ENCODE results near the gene ATAD3B. TPM values are rescaled to one million over a fixed set of nuclear protein-coding genes. Genes with fewer than 3 reads are reported as not detected.
"Not testable (repeated sequence)": the region's sequence is repeated elsewhere in the genome, so short reads cannot be mapped to it uniquely, and the experiment has no call there.

The ATAD3B gene
- polyA plus RNA-seq, 3 donors = 2.3 to 23.3 (median 2.3) TPM

- Histone ChIP-seq H3K9ac (ENCODE audit: insufficient read depth, low read length, poor library complexity, severe bottlenecking) (no peak overlapping the region), H3K36me3 (replicated peaks in 1 of 2; ENCODE audit: control insufficient read depth in 1 of 2, insufficient read depth in 2 of 2, low read length in 2 of 2) (no peaks in the 10 kb centered on the region), H3K4me3 (replicated peaks in 1 of 3; ENCODE audit: low read depth in 2 of 3, low read length in 3 of 3) (no peak overlapping the region), H3K79me2 (ENCODE audit: insufficient read depth, low read length) (no peaks in the 10 kb centered on the region), H2AFZ (ENCODE audit: insufficient read depth, low read depth, low read length, poor library complexity, severe bottlenecking) (no peak overlapping the region), H3K27ac (ENCODE audit: low read depth in 1 of 2, low read length in 2 of 2) (no peak overlapping the region), H3K9me3 (replicated peaks in 1 of 2; ENCODE audit: control insufficient read depth in 1 of 2, insufficient read depth in 1 of 2, low read length in 2 of 2) (no peaks in the 10 kb centered on the region), H3K4me2 (replicated peaks; ENCODE audit: extremely low read depth, low read length, poor library complexity, severe bottlenecking) (no peak overlapping the region), H3K27me3 (ENCODE audit: control insufficient read depth in 2 of 2, insufficient read depth in 2 of 2, low read length in 2 of 2) (no peaks in the 10 kb centered on the region), H3K4me1 (ENCODE audit: control insufficient read depth in 1 of 2, insufficient read depth in 2 of 2, low read length in 2 of 2) (no peaks in the 10 kb centered on the region), H4K20me1 (ENCODE audit: insufficient read depth, low read length) (no peaks in the 10 kb centered on the region)
- H3K27me3 Mint-ChIP-seq (ENCODE audit: low read depth in 3 of 3) = peaks cover 1 to 20% (median 2%) of the 10 kb centered on the region in 3 donors
- no peak for DNase-seq
- no peaks in the 10 kb centered on the region for H3K9me3 Mint-ChIP-seq
- no peak overlapping the region for H3K4me3 Mint-ChIP-seq
- TF ChIP-seq CTCF (IDR thresholded peaks at IDR 0.05) = no peak
- 95% methylated on average over 16 of the region's 16 CpGs for WGBS (ENCODE audit: insufficient coverage)
- no peaks in the 10 kb centered on the region for H3K36me3 Mint-ChIP-seq
- intact Hi-C loops (cut with micrococcal nuclease) = no loop called here
- no peaks in the 10 kb centered on the region for H3K4me1 Mint-ChIP-seq
- H3K27ac Mint-ChIP-seq = peak overlapping the region in 1 of 7 donors; percentile 25
These were observed 18.7 kb upstream of the ATAD3B start for GRCh38 chr1:1452882-1453281.

- H3K27ac Mint-ChIP-seq; H3K9me3 ChIP-seq (replicated peaks in 1 of 2; ENCODE audit: control insufficient read depth in 1 of 2, insufficient read depth in 1 of 2, low read length in 2 of 2); intact Hi-C loops (cut with micrococcal nuclease): not testable (repeated sequence)
These were observed 17.1 kb upstream of the ATAD3B start for GRCh38 chr1:1454286-1455056.

More at GRCh38 chr1:1454286-1455056, 17.1 kb upstream of the ATAD3B start:
- not testable (repeated sequence) for H3K9me3 Mint-ChIP-seq; H2AFZ ChIP-seq (ENCODE audit: insufficient read depth, low read depth, low read length, poor library complexity, severe bottlenecking); H3K27ac ChIP-seq (ENCODE audit: low read depth in 1 of 2, low read length in 2 of 2); H3K36me3 Mint-ChIP-seq; H4K20me1 ChIP-seq (ENCODE audit: insufficient read depth, low read length); H3K27me3 ChIP-seq (ENCODE audit: control insufficient read depth in 2 of 2, insufficient read depth in 2 of 2, low read length in 2 of 2); H3K4me2 ChIP-seq (replicated peaks; ENCODE audit: extremely low read depth, low read length, poor library complexity, severe bottlenecking); H3K4me3 ChIP-seq (replicated peaks in 1 of 3; ENCODE audit: low read depth in 2 of 3, low read length in 3 of 3); H3K79me2 ChIP-seq (ENCODE audit: insufficient read depth, low read length); H3K4me1 ChIP-seq (ENCODE audit: control insufficient read depth in 1 of 2, insufficient read depth in 2 of 2, low read length in 2 of 2); H3K9ac ChIP-seq (ENCODE audit: insufficient read depth, low read length, poor library complexity, severe bottlenecking); DNase-seq; H3K4me3 Mint-ChIP-seq; H3K4me1 Mint-ChIP-seq; H3K36me3 ChIP-seq (replicated peaks in 1 of 2; ENCODE audit: control insufficient read depth in 1 of 2, insufficient read depth in 2 of 2, low read length in 2 of 2)
- 84% methylated on average over 21 of the region's 41 CpGs for WGBS (ENCODE audit: insufficient coverage)
- peaks cover 0 to 16% (median 5%) of the 10 kb centered on the region in 3 donors for H3K27me3 Mint-ChIP-seq (ENCODE audit: low read depth in 3 of 3)

Measured in CD14-positive monocyte (primary cell).